Measurements from ENCODE around the gene CRACDL. TPM values are rescaled to one million over a fixed set of nuclear protein-coding genes. Genes with fewer than 3 reads are reported as not detected.

CRACDL gene
- total and polyA plus RNA-seq, 2 of the 13 experiments (the other 11 are each of a cell fraction or from before 2014, with no cell fraction given), result 0.15 to 0.26 TPM

DNA sequence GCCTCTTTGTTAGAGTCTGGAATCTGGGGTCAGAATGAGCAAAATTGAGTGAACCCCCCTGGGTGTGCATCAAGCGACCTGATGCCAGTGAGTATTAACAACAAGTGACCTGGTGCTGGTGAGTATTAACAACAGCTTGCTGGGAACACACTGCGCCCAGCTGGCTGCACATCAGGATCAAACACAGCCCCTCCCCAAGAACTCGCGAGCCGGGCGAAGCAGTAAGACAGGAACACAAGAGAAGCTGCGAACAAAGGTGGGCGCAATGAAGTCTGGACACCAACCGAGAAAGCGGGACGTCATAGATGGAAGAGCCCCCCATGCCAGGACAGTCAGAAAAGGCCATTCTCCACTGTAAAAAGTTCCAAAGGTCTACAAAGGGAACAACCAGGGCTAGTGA lies 34.3 kb downstream of the CRACDL start:
- BruUV-seq (replicated peaks), result no TSS peak
- ChIA-PET POLR2A (no interaction called here), CTCF (ENCODE audit: low intra/inter-chr PET ratio, low total read pairs) (no interaction called here)
- no peak for DNase-seq (ENCODE audit: low spot score)
- ATAC-seq, result no peak
- H3K4me3 ChIP-seq (replicated peaks in 1 of 3; ENCODE audit: insufficient read depth in 1 of 3, low read depth in 2 of 3, low read length in 3 of 3), result no peak overlapping the region
- H3K9ac ChIP-seq (ENCODE audit: insufficient read depth, low read depth, low read length), result no peak overlapping the region
- H3K36me3 ChIP-seq (replicated peaks in 1 of 2; ENCODE audit: control insufficient read depth in 1 of 2, insufficient read depth in 2 of 2, low read length in 2 of 2), result no peaks in the 10 kb centered on the region
- no peak overlapping the region for H3K4me2 ChIP-seq (ENCODE audit: low read depth, low read length)
- no peaks in the 10 kb centered on the region for H3K79me2 ChIP-seq (ENCODE audit: insufficient read depth, low read length)
- no peak for TF ChIP-seq FIP1L1 (IDR thresholded peaks at IDR 0.05; ENCODE audit: borderline replicate concordance, insufficient read depth, low read depth, low read length)
- TF ChIP-seq ATM (IDR thresholded peaks at IDR 0.05; ENCODE audit: borderline replicate concordance), result no peak
- TF ChIP-seq ZZZ3 (CRISPR knock-in tag; IDR thresholded peaks at IDR 0.05; ENCODE audit: borderline replicate concordance), result no peak
- TF ChIP-seq, protein P1, sequence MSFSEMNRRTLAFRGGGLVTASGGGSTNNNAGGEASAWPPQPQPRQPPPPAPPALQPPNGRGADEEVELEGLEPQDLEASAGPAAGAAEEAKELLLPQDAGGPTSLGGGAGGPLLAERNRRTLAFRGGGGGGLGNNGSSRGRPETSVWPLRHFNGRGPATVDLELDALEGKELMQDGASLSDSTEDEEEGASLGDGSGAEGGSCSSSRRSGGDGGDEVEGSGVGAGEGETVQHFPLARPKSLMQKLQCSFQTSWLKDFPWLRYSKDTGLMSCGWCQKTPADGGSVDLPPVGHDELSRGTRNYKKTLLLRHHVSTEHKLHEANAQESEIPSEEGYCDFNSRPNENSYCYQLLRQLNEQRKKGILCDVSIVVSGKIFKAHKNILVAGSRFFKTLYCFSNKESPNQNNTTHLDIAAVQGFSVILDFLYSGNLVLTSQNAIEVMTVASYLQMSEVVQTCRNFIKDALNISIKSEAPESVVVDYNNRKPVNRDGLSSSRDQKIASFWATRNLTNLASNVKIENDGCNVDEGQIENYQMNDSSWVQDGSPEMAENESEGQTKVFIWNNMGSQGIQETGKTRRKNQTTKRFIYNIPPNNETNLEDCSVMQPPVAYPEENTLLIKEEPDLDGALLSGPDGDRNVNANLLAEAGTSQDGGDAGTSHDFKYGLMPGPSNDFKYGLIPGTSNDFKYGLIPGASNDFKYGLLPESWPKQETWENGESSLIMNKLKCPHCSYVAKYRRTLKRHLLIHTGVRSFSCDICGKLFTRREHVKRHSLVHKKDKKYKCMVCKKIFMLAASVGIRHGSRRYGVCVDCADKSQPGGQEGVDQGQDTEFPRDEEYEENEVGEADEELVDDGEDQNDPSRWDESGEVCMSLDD (CRISPR knock-in tag; IDR thresholded peaks at IDR 0.05; ENCODE audit: borderline replicate concordance), result no peak
- TF ChIP-seq, protein P2, sequence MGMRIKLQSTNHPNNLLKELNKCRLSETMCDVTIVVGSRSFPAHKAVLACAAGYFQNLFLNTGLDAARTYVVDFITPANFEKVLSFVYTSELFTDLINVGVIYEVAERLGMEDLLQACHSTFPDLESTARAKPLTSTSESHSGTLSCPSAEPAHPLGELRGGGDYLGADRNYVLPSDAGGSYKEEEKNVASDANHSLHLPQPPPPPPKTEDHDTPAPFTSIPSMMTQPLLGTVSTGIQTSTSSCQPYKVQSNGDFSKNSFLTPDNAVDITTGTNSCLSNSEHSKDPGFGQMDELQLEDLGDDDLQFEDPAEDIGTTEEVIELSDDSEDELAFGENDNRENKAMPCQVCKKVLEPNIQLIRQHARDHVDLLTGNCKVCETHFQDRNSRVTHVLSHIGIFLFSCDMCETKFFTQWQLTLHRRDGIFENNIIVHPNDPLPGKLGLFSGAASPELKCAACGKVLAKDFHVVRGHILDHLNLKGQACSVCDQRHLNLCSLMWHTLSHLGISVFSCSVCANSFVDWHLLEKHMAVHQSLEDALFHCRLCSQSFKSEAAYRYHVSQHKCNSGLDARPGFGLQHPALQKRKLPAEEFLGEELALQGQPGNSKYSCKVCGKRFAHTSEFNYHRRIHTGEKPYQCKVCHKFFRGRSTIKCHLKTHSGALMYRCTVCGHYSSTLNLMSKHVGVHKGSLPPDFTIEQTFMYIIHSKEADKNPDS (CRISPR knock-in tag; IDR thresholded peaks at IDR 0.05), result no peak
- no peak for TF ChIP-seq YEATS4 (CRISPR knock-in tag; IDR thresholded peaks at IDR 0.05; ENCODE audit: borderline replicate concordance)
- TF ChIP-seq MTA3 (CRISPR knock-in tag; IDR thresholded peaks at IDR 0.05), result no peak
- no peak for TF ChIP-seq ZNF652 (CRISPR knock-in tag; IDR thresholded peaks at IDR 0.05; ENCODE audit: borderline replicate concordance, low read depth)
- no peak for TF ChIP-seq NONO (IDR thresholded peaks at IDR 0.05)
- TF ChIP-seq NONO (CRISPR knock-in tag; conservative IDR thresholded peaks at IDR 0.05), result no peak
- TF ChIP-seq, protein P3, sequence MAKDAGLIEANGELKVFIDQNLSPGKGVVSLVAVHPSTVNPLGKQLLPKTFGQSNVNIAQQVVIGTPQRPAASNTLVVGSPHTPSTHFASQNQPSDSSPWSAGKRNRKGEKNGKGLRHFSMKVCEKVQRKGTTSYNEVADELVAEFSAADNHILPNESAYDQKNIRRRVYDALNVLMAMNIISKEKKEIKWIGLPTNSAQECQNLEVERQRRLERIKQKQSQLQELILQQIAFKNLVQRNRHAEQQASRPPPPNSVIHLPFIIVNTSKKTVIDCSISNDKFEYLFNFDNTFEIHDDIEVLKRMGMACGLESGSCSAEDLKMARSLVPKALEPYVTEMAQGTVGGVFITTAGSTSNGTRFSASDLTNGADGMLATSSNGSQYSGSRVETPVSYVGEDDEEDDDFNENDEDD (CRISPR knock-in tag; IDR thresholded peaks at IDR 0.05; ENCODE audit: borderline replicate concordance), result no peak
- no peak for TF ChIP-seq ZNF746 (CRISPR knock-in tag; IDR thresholded peaks at IDR 0.05)
- no peak for TF ChIP-seq TARDBP (CRISPR knock-in tag; IDR thresholded peaks at IDR 0.05)
- TF ChIP-seq ZNF180 (CRISPR knock-in tag; IDR thresholded peaks at IDR 0.05; ENCODE audit: borderline replicate concordance, low read depth), result no peak
- TF ChIP-seq ZNF773 (CRISPR knock-in tag; IDR thresholded peaks at IDR 0.05; ENCODE audit: borderline replicate concordance), result no peak
- no peak for TF ChIP-seq ZNF326 (CRISPR knock-in tag; IDR thresholded peaks at IDR 0.05; ENCODE audit: borderline replicate concordance)
- in situ Hi-C loops (cut with HindIII; ENCODE audit: extremely low pct_ligation_motif_present, low pct_unique_long_range_greater_than_20kb), result no loop called here
- H3K4me1 ChIP-seq (ENCODE audit: insufficient read depth, low read length), result no peaks in the 10 kb centered on the region
- no peak for FAIRE-seq
- no peaks in the 10 kb centered on the region for H3K9me3 ChIP-seq (ENCODE audit: low read length)
- H2AFZ ChIP-seq (ENCODE audit: low read length), result no peak overlapping the region
- no peaks in the 10 kb centered on the region for H4K20me1 ChIP-seq (ENCODE audit: insufficient read depth, low read length)
- peaks cover 2 to 18% of the 10 kb centered on the region in 2 experiments; a peak in 2 of 5 replicates for H3K27me3 ChIP-seq (ENCODE audit: control insufficient read depth in 1 of 2, insufficient read depth in 2 of 2, low read length in 2 of 2)
- WGBS (ENCODE audit: low lambda C conversion rate), result 62% methylated on average over 11 of the region's 11 CpGs
- intact Hi-C loops (cut with micrococcal nuclease; ENCODE audit: unreplicated experiment), result no loop called here
- H3K27ac ChIP-seq (ENCODE audit: extremely low read length, insufficient read depth, low read length), result no peak overlapping the region
